GM12865 (cell line): ENCODE results near the gene PAPSS2.
A peak's percentile ranks its signal among the peaks of the same experiment; 100 is the strongest.

Experiments used
- DNase-seq: peaks from one replicate; pipeline ENCODE4 v3.0.0; 2010; ENCODE audit warnings: low read depth
- H3K4me3 ChIP-seq: 2 replicates; pipeline ENCODE4 v1.5.1; 2011; ENCODE audit warnings: mild to moderate bottlenecking, low read depth, low read length, control low read depth
- TF ChIP-seq, protein P1 (sequence below): IDR thresholded peaks from 2 replicates; pipeline ENCODE4 v1.5.1; 2011; ENCODE audit warnings: low read length, control low read depth, low read depth, inconsistent platforms; ENCODE audit not compliant: insufficient read depth; ENCODE audit errors: missing control alignments

The PAPSS2 gene

DNA sequence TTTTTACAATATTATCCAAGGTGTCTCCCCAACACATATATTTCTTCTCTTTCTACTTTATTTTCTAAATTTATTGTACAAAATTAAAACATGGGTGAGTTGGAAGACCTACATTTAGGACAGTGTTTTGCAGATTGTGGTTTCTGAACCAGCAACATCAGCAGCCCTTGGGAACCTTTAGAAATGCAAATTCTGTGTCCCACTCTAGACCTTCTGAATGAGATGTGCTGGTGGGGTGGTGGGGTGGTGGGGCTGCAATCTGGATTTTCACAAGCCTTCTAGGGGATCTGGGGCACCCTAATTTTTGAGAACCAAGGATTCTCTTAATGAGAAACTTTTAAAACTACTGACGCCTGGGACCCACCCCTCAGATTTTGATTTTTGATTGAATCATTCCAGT is 7.4 kb upstream of the PAPSS2 start:
- no peak for DNase-seq
- H3K4me3 ChIP-seq: no peak overlapping the region
- TF ChIP-seq, protein P1, sequence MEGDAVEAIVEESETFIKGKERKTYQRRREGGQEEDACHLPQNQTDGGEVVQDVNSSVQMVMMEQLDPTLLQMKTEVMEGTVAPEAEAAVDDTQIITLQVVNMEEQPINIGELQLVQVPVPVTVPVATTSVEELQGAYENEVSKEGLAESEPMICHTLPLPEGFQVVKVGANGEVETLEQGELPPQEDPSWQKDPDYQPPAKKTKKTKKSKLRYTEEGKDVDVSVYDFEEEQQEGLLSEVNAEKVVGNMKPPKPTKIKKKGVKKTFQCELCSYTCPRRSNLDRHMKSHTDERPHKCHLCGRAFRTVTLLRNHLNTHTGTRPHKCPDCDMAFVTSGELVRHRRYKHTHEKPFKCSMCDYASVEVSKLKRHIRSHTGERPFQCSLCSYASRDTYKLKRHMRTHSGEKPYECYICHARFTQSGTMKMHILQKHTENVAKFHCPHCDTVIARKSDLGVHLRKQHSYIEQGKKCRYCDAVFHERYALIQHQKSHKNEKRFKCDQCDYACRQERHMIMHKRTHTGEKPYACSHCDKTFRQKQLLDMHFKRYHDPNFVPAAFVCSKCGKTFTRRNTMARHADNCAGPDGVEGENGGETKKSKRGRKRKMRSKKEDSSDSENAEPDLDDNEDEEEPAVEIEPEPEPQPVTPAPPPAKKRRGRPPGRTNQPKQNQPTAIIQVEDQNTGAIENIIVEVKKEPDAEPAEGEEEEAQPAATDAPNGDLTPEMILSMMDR: no peak

DNA sequence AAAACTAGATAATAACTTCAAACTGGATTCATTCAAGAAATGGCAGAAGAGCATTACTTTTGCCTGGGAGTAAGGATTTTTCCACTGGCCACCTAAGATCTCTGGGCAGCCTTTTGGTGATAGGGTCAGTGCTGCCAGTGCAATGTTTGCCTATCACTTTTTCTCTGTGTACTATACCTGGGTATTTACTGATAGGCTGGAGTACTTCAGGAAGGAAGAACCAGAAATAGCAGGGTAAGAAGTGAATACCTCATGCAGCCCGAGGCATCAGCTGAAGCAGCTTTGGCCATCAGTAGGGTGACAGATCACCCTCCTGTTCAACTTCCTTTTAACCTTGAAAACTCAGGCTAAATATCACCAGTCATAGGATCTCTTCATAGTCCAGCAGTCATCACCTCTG is 5.5 kb upstream of the PAPSS2 start:
- no peak overlapping the region for H3K4me3 ChIP-seq
- TF ChIP-seq, protein P1: no peak
- DNase-seq: no peak

DNA sequence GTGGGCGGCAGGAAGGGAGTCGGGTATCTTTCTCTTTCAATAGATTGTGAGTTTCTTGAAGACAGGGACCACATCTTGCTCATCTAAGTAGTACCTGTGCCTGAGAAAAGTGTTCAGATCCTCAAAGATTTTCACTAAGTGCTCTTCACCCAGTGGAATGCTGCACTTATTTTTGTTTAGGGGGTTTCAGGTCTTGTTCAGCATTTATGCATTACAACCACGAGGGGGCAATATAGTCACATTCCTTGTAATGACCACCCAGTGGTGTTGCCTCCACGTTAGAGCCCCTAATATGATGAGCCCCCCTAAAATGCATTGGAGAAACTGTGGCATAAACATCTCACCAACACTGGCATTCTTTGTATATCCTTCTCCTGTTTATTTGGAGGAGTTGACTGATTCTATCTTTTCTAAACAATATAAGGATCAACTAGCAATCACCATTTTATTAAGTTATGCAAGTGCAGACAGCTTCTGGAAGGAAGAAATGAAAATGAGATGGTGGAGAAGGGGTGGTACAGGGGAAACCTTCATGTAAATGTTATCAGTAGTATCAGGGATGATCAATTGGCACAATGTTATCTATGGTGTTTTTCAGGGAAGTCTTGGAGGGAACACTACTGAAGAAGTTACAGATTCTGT is 3.1 kb upstream of the PAPSS2 start:
- peak; percentile 64 for DNase-seq
- TF ChIP-seq, protein P1: peak; percentile 65
- H3K4me3 ChIP-seq: no peak overlapping the region

DNA sequence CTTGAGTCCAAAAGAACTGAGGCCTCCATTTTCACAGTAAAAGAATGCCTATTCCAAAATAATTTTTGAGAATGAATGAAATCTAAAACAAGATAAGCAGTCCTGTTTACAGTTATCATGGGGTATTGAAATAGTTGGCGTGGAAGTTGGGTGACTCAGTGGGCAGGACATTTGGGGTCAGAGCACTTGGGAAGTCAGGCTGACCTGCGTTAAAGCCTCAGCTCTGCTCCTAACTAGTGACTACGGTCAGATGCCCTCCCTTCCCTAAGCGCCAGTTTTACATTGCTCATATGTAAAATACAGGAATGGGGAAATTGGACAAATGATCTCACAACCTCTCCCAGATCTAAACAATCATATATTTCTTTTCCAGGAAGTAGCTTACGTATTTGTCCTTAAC is 2.3 kb upstream of the PAPSS2 start:
- TF ChIP-seq, protein P1: no peak
- H3K4me3 ChIP-seq: no peak overlapping the region
- DNase-seq: no peak

DNA sequence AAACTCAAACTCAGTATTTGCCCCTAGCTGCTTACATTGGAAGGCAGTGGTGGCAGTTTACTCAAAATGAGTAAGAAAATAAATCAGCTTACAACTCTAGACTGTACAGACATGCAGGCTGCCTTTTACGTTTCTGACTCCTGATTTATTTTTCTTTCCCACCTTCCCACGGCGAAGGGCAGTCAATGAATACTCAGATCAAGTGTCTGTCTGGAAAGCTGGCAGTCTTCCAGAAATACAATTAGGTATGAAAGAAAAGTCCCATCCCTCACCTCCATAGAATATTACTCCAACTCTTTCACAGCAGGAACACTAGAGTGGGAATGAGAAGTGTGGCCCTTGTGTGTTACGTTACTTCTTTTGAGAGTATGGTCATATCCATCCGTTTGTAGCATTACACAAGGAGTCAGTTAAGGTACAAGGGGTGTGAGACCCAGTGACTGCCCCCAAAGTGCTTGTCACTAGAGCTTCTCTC is 1.3 kb upstream of the PAPSS2 start:
- DNase-seq: no peak
- no peak overlapping the region for H3K4me3 ChIP-seq
- TF ChIP-seq, protein P1: no peak

GRCh38 chr10:87658858-87659555 is 671 bp upstream of the PAPSS2 start:
- no peak for DNase-seq
- H3K4me3 ChIP-seq: no peak overlapping the region; the same call in 1 of the 2 replicates
- TF ChIP-seq, protein P1: no peak
